HL-60 (cell line): Measurements from ENCODE around the gene PCCA.

Experiments used
- DNase-seq, 2 experiments: peaks; one replicate each; pipeline ENCODE4 v3.0.0-alpha.2; 2010 to 2020; ENCODE audit warnings: low read depth in 1 of 2, low spot score in 1 of 2
- H3K27ac ChIP-seq: fragments of 250-450 bp; sonication (Bioruptor Pico); replicated peaks from 2 replicates; pipeline ENCODE4 v1.5.1; 2020; ENCODE audit warnings: mild to moderate bottlenecking, moderate library complexity
- H3K27me3 ChIP-seq: fragments of 250-450 bp; sonication (Bioruptor Pico); 2 replicates; pipeline ENCODE4 v1.5.1; 2021; ENCODE audit warnings: mild to moderate bottlenecking, moderate library complexity; ENCODE audit not compliant: insufficient read depth, poor library complexity, severe bottlenecking
- H3K4me3 ChIP-seq: replicated peaks from 2 replicates; pipeline ENCODE4 v1.5.1; 2011; ENCODE audit warnings: mild to moderate bottlenecking, control low read depth, low read length; ENCODE audit not compliant: insufficient read depth
- GABPA ChIP-seq: IDR thresholded peaks from 2 replicates; pipeline ENCODE4 v1.6.1; 2012; ENCODE audit warnings: low read depth
- POLR2AphosphoS5 ChIP-seq: IDR thresholded peaks from 2 replicates; pipeline ENCODE4 v1.6.1; 2012; ENCODE audit warnings: low read depth
- SPI1 ChIP-seq: IDR thresholded peaks from 2 replicates; pipeline ENCODE4 v1.6.1; 2012; ENCODE audit warnings: low read depth, mild to moderate bottlenecking, borderline replicate concordance
- TF ChIP-seq, protein P1 (sequence below): IDR thresholded peaks from 2 replicates; pipeline ENCODE4 v1.6.1; 2012; ENCODE audit warnings: low read depth; ENCODE audit not compliant: insufficient replicate concordance
- TF ChIP-seq, protein P2 (sequence below): IDR thresholded peaks from one replicate; pipeline ENCODE4 v1.5.1; 2011; ENCODE audit warnings: low read length, control low read depth, inconsistent platforms; ENCODE audit not compliant: insufficient read depth

PCCA gene

DNA sequence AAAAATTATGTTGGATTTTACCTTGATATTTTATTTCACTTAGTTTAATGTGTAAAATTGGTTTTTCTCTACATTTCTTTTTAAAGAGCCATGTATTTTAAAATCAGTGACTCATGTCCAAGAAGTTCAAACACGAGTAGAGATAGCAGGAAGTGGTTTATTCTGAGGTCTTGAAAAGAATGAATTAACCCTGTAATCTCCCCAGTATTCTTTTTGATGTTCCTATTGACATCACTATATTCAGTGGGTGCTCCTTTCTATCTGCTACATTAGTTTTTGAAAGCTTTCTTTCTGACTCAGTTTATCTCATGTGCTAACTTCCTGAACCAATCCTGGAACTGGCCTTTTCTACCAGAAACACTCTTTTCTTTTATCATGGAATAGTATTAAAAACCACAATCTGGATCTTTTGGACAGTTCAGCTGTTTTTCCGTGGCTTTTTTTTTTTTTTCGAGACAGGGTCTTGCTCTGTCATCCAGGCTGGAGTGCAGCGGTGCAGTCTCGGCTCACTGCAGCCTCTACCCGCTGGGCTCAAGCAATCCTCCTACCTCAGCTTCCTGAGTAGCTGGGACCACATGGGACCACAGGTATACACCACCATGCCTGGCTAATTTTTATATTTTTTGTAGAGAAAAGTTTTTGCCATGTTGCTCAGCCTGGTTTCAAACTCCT lies 114.9 kb downstream of the PCCA start:
- Histone ChIP-seq H3K4me3 (no peak overlapping the region), H3K27ac (no peak overlapping the region), H3K27me3 (no peaks in the 10 kb centered on the region)
- TF ChIP-seq POLR2AphosphoS5 (no peak), GABPA (no peak), SPI1 (no peak)
- TF ChIP-seq, protein P1, sequence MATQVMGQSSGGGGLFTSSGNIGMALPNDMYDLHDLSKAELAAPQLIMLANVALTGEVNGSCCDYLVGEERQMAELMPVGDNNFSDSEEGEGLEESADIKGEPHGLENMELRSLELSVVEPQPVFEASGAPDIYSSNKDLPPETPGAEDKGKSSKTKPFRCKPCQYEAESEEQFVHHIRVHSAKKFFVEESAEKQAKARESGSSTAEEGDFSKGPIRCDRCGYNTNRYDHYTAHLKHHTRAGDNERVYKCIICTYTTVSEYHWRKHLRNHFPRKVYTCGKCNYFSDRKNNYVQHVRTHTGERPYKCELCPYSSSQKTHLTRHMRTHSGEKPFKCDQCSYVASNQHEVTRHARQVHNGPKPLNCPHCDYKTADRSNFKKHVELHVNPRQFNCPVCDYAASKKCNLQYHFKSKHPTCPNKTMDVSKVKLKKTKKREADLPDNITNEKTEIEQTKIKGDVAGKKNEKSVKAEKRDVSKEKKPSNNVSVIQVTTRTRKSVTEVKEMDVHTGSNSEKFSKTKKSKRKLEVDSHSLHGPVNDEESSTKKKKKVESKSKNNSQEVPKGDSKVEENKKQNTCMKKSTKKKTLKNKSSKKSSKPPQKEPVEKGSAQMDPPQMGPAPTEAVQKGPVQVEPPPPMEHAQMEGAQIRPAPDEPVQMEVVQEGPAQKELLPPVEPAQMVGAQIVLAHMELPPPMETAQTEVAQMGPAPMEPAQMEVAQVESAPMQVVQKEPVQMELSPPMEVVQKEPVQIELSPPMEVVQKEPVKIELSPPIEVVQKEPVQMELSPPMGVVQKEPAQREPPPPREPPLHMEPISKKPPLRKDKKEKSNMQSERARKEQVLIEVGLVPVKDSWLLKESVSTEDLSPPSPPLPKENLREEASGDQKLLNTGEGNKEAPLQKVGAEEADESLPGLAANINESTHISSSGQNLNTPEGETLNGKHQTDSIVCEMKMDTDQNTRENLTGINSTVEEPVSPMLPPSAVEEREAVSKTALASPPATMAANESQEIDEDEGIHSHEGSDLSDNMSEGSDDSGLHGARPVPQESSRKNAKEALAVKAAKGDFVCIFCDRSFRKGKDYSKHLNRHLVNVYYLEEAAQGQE: no peak
- TF ChIP-seq, protein P2, sequence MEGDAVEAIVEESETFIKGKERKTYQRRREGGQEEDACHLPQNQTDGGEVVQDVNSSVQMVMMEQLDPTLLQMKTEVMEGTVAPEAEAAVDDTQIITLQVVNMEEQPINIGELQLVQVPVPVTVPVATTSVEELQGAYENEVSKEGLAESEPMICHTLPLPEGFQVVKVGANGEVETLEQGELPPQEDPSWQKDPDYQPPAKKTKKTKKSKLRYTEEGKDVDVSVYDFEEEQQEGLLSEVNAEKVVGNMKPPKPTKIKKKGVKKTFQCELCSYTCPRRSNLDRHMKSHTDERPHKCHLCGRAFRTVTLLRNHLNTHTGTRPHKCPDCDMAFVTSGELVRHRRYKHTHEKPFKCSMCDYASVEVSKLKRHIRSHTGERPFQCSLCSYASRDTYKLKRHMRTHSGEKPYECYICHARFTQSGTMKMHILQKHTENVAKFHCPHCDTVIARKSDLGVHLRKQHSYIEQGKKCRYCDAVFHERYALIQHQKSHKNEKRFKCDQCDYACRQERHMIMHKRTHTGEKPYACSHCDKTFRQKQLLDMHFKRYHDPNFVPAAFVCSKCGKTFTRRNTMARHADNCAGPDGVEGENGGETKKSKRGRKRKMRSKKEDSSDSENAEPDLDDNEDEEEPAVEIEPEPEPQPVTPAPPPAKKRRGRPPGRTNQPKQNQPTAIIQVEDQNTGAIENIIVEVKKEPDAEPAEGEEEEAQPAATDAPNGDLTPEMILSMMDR: no peak
- DNase-seq: no peak

DNA sequence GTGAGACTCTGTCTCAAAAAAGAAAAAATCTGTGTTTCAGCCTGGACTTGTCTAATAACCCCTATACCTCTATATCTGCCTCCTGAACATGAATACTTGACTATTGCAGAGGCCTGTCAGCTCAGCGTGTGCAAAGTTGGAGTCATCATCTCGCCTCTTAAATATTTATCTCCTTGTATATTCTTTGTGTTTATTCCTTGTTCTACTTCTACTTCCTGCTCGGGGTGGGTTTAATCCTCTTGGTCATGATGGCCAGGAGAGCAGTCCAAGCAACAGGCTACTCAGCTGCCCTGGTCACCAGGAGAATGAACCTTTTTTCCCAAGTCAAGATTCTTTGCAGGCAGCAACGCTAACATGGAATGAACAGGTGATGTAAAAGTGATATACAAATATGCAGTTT lies 119.1 kb downstream of the PCCA start:
- TF ChIP-seq, protein P1: no peak
- TF ChIP-seq, protein P2: no peak
- TF ChIP-seq POLR2AphosphoS5: no peak
- no peak for TF ChIP-seq SPI1
- TF ChIP-seq GABPA: no peak
- no peak overlapping the region for H3K4me3 ChIP-seq
- no peak for DNase-seq
- no peaks in the 10 kb centered on the region for H3K27me3 ChIP-seq
- H3K27ac ChIP-seq: no peak overlapping the region

DNA sequence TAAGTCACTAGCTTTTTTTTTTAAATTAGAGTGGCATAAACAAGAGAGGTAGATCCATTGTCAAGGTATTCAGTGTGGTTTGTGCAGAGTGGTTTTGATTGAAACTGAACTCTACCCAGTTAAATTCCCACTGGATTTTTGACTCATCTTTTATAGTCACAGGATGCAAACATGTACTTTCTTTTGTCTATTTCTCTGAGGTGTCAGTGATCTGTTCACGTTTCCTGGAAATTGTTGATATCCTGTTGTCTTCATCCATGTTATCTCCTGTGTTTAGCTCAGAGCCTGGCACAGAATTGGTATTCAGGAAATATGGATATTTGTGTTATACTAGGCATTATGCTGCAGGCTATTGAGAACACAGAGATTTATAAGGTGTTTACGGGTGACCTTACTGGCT lies 119.7 kb downstream of the PCCA start:
- H3K27me3 ChIP-seq: no peaks in the 10 kb centered on the region
- no peak for DNase-seq
- TF ChIP-seq SPI1 (no peak), GABPA (no peak), POLR2AphosphoS5 (no peak)
- TF ChIP-seq, protein P1: no peak
- TF ChIP-seq, protein P2: no peak
- no peak overlapping the region for H3K4me3 ChIP-seq
- H3K27ac ChIP-seq: no peak overlapping the region
